HEK293T (cell line): ENCODE results near the gene PAOX.
"Not testable (repeated sequence)": the region's sequence is repeated elsewhere in the genome, so short reads cannot be mapped to it uniquely, and the experiment has no call there.

Experiments
- CTCF ChIA-PET: fragments of 350-600 bp; formaldehyde crosslinking; extraction: SDS; loops from one replicate; lab custom pipeline; 2021; ENCODE audit warnings: antibody characterized with exemption, inconsistent platforms; lab: Yijun Ruan, JAX
- POLR2A ChIA-PET: fragments of 350-600 bp; formaldehyde crosslinking; extraction: SDS; loops from one replicate; lab custom pipeline; 2020; ENCODE audit warnings: antibody characterized with exemption, inconsistent platforms; lab: Yijun Ruan, JAX
- DNase-seq: peaks from one replicate; pipeline ENCODE4 v3.0.0; 2012; ENCODE audit warnings: mixed read lengths; ENCODE audit errors: extremely low spot score
- ARNT ChIP-seq: fragments of 450-650 bp; IDR thresholded peaks from 2 replicates; pipeline ENCODE4 v1.6.1; 2017; ENCODE audit warnings: mild to moderate bottlenecking
- BHLHE40 ChIP-seq: fragments of 450-650 bp; IDR thresholded peaks from 2 replicates; pipeline ENCODE4 v1.6.1; 2016; ENCODE audit warnings: mild to moderate bottlenecking, moderate library complexity, borderline replicate concordance
- CTBP1 ChIP-seq: fragments of 450-650 bp; IDR thresholded peaks from 2 replicates; pipeline ENCODE4 v1.6.1; 2016; ENCODE audit warnings: borderline replicate concordance
- ELF4 ChIP-seq: fragments of 450-650 bp; IDR thresholded peaks from 2 replicates; pipeline ENCODE4 v1.6.1; 2017; ENCODE audit warnings: antibody characterized with exemption
- FOXA1 ChIP-seq: fragments of 450-650 bp; IDR thresholded peaks from 2 replicates; pipeline ENCODE4 v1.6.1; 2016; ENCODE audit warnings: mild to moderate bottlenecking
- FOXK2 ChIP-seq: fragments of 450-650 bp; IDR thresholded peaks from 2 replicates; pipeline ENCODE4 v1.6.1; 2016; ENCODE audit warnings: mild to moderate bottlenecking
- FOXM1 ChIP-seq: fragments of 450-650 bp; IDR thresholded peaks from 2 replicates; pipeline ENCODE4 v1.6.1; 2017; ENCODE audit warnings: mild to moderate bottlenecking, borderline replicate concordance
- HDGF ChIP-seq: fragments of 450-650 bp; IDR thresholded peaks from 2 replicates; pipeline ENCODE4 v1.6.1; 2017; ENCODE audit warnings: antibody characterized with exemption, borderline replicate concordance
- L3MBTL2 ChIP-seq: fragments of 450-650 bp; conservative IDR thresholded peaks from 2 replicates; pipeline ENCODE4 v1.6.1; 2016; ENCODE audit warnings: mild to moderate bottlenecking
- LEF1 ChIP-seq: fragments of 450-650 bp; IDR thresholded peaks from 2 replicates; pipeline ENCODE4 v1.6.1; 2017; ENCODE audit warnings: mild to moderate bottlenecking, borderline replicate concordance
- NFRKB ChIP-seq: fragments of 450-650 bp; IDR thresholded peaks from 2 replicates; pipeline ENCODE4 v1.6.1; 2016; ENCODE audit warnings: mild to moderate bottlenecking, moderate library complexity
- PKNOX1 ChIP-seq: fragments of 450-650 bp; IDR thresholded peaks from 2 replicates; pipeline ENCODE4 v1.6.1; 2016
- SP1 ChIP-seq: fragments of 450-650 bp; IDR thresholded peaks from 2 replicates; pipeline ENCODE4 v1.6.1; 2017
- SUZ12 ChIP-seq: fragments of 450-650 bp; IDR thresholded peaks from 2 replicates; pipeline ENCODE4 v1.6.1; 2016; ENCODE audit warnings: mild to moderate bottlenecking
- TARDBP ChIP-seq: fragments of 450-650 bp; IDR thresholded peaks from 2 replicates; pipeline ENCODE4 v1.6.1; 2016
- ZNF384 ChIP-seq: fragments of 450-650 bp; IDR thresholded peaks from 2 replicates; pipeline ENCODE4 v1.6.1; 2016

The PAOX gene

GRCh38 chr10:133383551-133383950 is 4.5 kb downstream of the PAOX start:
- ChIA-PET CTCF (no interaction called here), POLR2A (interaction anchor here (1.3 kb wide), 1 partner anchor 10 kb away, joined by 4 read pairs; the partner anchor contains the start of gene MTG1)
- no peak for DNase-seq
- TF ChIP-seq SP1 (no peak), FOXM1 (no peak), ARNT (no peak), SUZ12 (no peak), FOXA1 (no peak), ELF4 (no peak), NFRKB (no peak), HDGF (no peak), TARDBP (no peak), FOXK2 (no peak)

- DNase-seq = no peak
- POLR2A ChIA-PET = interaction anchor here (1.3 kb wide), 1 partner anchor 10 kb away, joined by 4 read pairs; the partner anchor contains the start of gene MTG1
- no peak for TF ChIP-seq ARNT
- no peak for TF ChIP-seq PKNOX1
- CTCF ChIA-PET = no interaction called here
These were observed 5.0 kb downstream of the PAOX start for GRCh38 chr10:133384071-133384470.

- TF ChIP-seq ARNT (no peak), FOXA1 (no peak), ELF4 (no peak), BHLHE40 (no peak), L3MBTL2 (no peak), CTBP1 (no peak), FOXK2 (no peak), ZNF384 (no peak), SUZ12 (no peak), SP1 (no peak), NFRKB (no peak), TARDBP (no peak), HDGF (no peak), PKNOX1 (no peak), LEF1 (no peak), FOXM1 (no peak)
- DNase-seq = no peak
- ChIA-PET CTCF (no interaction called here), POLR2A (no interaction called here)
These were observed 6.2 kb downstream of the PAOX start for GRCh38 chr10:133385214-133385613.

- POLR2A ChIA-PET = interaction anchor here (0.8 to 1.2 kb wide), 2 partner anchors 11 to 14 kb away, joined by 3 to 5 read pairs; partner anchors contain the start of gene ECHS1
- DNase-seq, CTCF ChIA-PET: not testable (repeated sequence)
These were observed 7.9 kb downstream of the PAOX start for GRCh38 chr10:133386951-133387350.

GRCh38 chr10:133388236-133388972 is 9.3 kb downstream of the PAOX start:
- no peak for DNase-seq
- ChIA-PET POLR2A (interaction anchor here (1.2 to 1.4 kb wide), 2 partner anchors 15 to 31 kb away, joined by 3 to 5 read pairs; partner anchors contain the start of genes ECHS1 and FUOM), CTCF (no interaction called here)
- TF ChIP-seq CTBP1 (0 out of 2 replicates have a peak, but pooled peaks have one; percentile 48), FOXA1 (no peak), NFRKB (no peak), BHLHE40 (no peak), L3MBTL2 (no peak), TARDBP (no peak), HDGF (no peak)

GRCh38 chr10:133388973-133389818 is 10.1 kb downstream of the PAOX start:
- DNase-seq = no peak
- CTCF ChIA-PET = no interaction called here

More at GRCh38 chr10:133388973-133389818, 10.1 kb downstream of the PAOX start:
- POLR2A ChIA-PET = interaction anchor here (1.4 kb wide), 1 partner anchor 31 kb away, joined by 3 read pairs; the partner anchor contains the start of gene FUOM
- no peak for TF ChIP-seq FOXK2
- TF ChIP-seq SP1 = no peak
- TF ChIP-seq ARNT = no peak
- no peak for TF ChIP-seq PKNOX1
- no peak for TF ChIP-seq SUZ12
- no peak for TF ChIP-seq ZNF384
- TF ChIP-seq TARDBP = no peak
- TF ChIP-seq ELF4 = no peak
- TF ChIP-seq FOXA1 = no peak
- TF ChIP-seq HDGF = no peak
- no peak for TF ChIP-seq L3MBTL2
- TF ChIP-seq CTBP1 = no peak
- no peak for TF ChIP-seq FOXM1
- no peak for TF ChIP-seq BHLHE40
- TF ChIP-seq NFRKB = no peak
- TF ChIP-seq LEF1 = no peak
